Measurements from ENCODE around the gene TMOD2.
A peak's percentile ranks its signal among the peaks of the same experiment; 100 is the strongest.
"Not testable (repeated sequence)": the region's sequence is repeated elsewhere in the genome, so short reads cannot be mapped to it uniquely, and the experiment has no call there.

The TMOD2 gene

DNA sequence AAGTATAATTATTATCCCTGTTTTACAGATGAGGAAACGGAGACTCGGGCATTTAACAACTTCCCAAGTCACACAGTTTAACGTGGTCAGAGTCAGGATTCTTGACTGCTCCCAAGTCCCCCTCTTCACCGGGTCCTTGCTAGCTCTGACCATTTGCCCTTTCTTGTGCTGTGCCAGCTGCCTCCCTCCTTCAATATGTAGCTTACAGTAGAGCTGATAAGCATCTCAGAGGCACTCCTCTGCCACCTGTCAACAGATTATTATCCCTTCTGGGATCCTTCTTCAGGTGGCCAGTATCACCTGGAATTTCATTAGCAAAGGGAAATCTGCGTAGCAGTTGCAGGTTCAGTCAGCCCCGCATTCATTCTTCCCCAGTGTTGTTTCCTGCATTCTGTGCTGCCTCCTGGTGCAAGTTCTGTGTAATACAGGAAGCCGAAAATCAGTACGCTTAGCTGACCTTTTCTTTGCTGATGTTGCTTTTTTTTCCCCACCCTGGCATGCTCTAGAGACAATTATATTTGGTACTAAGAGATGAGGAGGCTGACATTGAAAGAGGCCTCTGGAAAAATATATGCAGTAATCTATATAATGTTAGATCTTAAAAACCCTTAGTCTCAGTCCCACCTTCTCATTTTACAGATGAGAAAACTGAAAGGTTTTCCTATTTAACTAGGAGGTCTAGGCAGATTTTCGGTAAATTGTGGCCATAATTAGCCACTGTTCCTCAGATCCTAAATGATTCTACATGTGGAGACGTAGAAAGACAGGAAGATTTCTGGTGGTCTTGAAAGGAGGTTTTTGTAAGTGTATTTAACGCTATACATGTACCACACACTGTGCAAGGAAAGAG is 24.8 kb downstream of the TMOD2 start:
- DNase-seq: peak; percentile 69

DNA sequence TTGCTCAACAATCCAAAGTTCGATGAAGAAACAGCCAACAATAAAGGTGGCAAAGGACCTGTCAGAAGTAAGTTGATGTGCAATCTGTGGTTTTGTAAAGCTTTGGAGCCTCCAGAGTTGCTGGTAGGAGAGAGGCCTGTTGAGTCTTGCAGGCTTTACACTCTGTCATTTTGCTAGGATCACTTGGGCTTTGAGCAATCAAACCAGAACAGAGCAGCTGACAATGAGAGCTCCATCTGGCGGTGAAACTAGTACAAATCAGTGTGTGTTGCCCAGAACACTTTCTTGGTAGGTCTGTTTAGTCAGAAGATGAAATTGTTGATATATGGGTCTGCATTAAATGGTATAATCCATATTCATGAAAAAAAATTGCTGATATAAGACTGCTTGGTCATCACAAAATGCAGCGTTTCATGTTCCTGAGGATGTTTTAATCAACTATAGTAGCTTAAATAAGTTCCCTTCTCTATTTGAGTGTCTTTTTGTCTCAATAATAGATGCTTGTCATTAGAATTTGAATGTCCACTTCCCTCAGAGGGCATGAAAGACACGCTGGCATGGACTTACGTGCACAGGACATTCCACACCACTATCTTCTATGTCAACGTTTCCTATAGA is 25.7 kb downstream of the TMOD2 start:
- DNase-seq: peak; percentile 77

DNA sequence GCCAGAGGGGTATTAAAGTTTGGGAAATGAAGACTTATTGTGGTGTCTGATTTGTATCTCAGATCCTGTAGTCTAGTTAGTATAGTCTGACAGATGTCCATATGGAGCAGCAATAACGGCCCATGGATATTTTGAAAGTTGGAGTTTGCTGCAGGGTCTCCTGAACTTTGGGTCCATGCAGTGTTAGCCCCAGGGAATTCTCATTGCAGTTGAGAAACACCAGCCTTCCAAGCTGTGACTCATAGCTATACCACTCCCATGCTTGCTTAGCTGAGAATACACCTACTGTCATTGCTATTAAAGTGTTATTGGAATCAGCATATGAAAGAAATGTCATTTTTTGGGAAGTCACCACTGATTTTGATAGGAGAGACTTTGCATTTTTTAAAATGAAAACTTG is 29.2 kb downstream of the TMOD2 start:
- DNase-seq: no peak

DNA sequence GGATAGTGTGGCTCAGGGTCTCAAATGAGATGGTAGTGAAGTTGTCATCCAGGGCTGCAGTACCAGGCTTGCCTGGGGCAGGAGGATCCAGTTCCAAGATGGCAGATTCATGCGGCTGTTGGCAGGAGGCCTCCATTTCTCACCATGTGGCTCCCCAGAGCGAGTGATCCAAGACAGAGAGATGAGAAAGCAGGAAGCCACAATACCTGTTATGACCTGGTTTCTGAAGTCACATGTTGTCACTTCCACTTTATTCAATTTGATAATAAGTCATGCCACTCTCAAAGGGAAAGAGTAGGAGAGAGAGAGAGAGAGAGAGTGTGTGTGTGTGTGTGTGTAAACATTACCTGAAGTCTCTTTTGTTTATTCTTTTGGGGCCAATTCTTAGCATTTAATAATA is 30.1 kb downstream of the TMOD2 start:
- DNase-seq: no peak

DNA sequence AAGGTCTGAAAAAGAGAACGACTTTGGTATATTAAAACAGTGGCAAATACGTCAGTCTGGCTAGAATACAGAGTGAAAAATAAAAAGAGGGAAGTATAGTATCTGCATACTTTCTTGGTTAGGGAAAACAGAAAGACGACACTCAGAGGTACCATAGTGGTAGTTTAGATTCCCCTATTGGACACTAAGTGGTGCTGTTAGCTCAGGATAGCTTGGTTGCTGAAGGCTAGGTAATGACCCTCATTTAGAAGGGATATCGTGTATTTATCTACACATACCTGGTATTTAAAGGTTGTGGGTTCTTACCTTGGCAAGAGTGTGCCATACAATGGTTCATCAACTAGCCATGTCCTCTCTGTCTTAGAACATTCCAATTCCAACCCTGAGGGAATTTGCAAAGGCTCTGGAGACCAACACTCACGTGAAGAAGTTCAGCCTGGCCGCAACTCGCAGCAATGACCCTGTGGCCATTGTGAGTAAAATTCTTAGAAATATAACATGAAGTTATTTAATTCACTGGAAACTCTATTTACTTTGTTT is 31.0 kb downstream of the TMOD2 start:
- no peak for DNase-seq

DNA sequence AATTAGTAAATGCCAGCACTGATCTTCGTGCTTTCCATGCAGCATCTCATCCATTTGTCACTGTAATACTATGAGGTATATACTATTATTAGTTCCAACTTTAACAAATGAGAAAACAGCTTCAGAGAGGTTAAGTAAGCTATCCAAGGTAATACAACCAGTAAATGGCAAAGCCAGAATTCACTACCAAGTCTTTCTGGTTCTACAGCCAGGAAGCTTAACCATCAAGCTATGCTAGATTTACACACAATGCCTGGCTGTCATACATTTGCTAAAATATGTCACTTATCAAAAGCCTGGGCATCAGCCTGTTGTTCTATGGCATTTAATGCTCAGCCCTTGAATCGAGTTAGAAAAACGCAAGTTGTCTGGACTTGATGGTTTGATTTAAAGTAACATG is 32.6 kb downstream of the TMOD2 start:
- no peak for DNase-seq

DNA sequence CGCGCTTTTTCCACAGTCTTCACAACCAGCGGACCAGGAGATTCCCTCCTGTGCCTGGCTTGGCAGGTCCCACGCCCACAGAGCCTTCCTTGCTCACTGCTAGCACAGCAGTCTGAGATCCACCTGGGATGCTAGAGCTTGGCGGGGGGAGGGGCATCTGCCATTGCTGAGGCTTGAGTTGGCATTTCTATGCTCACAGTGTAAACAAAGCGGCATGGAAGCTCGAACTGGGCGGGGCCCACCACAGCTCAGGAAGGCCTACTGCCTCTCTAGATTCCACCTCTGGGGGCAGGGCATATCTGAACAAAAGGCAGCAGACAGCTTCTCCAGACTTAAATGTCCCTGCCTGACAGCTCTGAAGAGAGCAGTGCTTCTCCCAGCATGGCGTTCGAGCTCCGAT is 35.7 kb downstream of the TMOD2 start:
- not testable (repeated sequence) for DNase-seq

DNA sequence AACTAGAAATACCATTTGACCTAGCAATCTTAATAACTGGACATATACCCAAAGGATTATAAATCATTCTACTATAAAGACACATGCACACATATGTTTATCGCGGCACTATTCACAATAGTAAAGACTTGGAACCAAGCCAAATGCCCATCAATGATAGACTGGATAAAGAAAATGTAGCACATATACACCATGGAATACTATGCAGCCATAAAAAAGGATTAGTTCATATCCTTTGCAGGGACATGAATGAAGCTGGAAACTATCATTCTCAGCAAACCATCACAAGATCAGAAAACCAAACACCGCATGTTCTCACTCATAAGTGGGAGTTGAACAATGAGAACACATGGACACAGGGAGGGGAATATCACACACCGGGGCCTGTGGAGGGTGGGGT is 41.1 kb downstream of the TMOD2 start:
- DNase-seq: not testable (repeated sequence)

DNA sequence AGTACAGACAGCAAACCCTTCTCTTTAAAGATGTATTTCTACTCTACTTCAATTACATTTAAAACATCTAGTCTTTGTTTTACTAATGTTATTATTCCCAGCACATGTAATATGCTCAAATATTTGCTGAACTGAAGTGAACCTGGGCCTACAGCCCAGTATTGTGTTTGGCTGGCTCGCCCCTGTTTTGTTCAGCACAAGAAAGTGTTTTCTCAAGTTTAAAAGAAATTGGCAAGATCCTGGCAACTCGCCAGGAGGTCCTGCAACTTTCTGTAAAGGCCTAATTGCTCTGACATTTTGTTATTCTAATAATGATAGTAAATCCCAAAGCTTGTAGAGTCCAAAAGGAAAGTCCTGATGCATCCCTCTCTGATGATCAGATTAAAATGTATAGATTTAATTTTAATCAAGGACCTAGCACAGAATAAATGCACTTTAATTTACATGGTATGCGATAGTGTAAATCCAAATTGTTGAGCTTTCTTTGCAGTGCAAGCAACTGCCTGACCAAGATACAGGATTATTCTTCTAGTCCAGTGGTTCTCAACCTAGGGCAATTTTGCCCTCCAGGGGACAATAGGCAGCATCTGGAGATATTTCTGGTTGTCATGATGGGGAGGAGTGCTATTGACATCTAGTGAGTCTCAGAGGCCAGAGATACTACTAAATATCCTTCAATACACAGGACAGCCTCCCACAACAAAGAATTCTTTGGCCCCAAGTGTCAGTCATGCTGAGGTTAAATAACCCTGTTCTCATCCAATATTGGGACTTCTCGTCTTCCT is 42.3 kb downstream of the TMOD2 start:
- no peak for DNase-seq

DNA sequence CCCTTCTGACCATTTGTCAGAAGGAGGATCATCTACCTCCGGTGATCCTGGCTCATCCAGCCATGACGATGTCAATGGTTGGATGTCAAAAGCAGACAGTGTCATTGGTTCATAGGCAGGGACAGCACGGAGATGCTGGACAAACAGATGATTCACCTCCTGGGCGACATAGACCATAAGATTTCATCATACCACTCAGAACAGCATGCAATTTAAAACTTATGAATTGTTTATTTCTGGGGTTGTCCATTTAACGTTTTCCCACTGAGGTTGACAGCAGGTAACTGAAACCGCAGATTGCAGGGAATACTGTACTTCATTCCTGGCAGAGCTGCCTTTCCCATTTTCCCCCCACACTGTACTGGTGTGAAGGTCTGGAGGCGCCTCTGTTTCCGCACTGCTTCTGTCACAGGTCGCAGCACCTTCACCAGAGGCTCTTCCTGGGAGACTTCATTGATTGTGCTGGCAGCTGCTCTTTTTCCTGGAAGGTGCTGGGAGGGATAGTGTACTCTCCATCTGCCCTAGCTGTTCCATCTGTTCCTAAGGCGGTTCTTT is 45.5 kb downstream of the TMOD2 start:
- DNase-seq: no peak

DNA sequence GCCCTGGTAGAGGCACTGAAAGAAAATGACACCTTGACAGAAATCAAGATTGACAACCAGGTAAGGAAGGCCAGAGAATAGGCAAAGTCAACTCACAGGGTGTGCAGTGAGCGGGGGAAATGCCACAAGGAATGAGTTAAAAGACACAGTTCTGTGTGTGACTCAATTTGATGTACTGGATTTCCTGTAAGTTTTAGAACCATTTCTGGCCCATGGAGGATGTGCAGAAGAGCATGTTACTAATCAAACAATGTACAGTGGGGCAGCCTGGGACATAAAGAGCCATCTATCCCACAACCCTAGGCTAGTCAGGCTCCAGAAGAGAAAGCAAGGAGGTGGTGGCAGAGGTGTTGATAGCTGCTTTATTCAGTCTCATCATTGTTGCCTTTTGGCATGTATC is 46.9 kb downstream of the TMOD2 start:
- no peak for DNase-seq

DNA sequence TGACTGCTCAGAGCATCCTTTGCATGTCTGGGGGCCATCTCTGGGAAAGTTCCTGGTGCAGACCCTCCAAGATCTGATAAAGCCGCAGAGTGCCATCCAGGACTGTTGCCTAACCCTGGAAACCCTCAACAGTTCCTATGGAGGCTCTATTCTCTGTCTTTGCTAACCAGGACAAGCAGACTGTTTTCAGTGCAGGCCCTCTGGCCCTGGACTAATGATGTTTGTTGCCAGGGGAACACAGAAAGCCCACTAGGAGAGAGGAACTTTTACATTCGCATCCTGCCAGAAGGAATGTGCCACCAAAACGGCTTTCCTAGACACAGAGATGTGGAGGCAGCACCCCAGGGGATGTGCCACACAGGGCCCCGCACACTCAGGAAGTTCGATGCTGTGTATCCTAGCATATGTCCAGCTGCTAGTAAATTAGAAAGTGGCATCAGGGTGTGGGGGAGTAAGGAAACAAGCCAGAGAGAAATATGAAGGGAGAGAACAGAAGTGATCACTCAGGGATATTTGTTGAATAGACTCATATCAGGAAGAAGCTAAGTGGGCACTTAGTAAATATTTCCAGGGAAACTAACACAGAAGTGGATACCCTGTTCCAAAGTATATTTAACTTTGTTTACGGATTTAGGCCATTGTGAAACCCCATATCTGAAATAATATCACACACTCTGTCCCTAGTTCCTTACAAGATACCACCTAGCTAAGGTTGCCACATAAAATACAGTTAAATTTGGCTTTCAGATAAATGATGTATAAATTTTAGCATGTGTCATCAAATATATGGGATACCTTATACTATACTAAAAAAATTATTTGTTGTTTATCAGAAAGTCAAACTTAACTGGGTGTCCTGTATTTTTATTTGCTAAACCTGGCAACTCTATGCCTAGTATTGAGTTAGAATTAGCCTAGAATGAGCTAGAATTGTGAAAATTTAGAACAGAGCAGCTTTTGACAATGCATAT is 48.2 kb downstream of the TMOD2 start:
- no peak for DNase-seq

DNA sequence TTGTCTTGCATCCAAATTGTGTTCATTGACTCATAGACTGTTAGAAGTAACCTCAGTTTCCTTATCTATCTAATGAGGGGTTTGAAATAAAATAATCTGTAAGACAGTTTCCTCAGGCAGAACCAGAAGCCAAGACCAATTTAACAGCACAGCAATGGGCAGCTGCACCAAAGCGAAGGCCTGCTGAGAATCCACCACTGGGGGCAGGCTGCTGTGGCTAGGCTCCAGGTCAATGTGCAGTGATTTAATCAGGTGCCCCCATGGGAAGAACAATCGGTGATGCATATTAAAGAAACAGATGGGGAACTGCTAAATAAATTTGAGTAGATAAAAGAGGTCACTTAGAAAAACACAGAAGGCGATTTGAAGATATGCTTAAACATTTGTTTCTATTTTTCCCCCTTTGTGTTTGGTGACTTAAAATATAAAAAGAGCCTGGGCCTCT is 50.0 kb downstream of the TMOD2 start:
- no peak for DNase-seq

DNA sequence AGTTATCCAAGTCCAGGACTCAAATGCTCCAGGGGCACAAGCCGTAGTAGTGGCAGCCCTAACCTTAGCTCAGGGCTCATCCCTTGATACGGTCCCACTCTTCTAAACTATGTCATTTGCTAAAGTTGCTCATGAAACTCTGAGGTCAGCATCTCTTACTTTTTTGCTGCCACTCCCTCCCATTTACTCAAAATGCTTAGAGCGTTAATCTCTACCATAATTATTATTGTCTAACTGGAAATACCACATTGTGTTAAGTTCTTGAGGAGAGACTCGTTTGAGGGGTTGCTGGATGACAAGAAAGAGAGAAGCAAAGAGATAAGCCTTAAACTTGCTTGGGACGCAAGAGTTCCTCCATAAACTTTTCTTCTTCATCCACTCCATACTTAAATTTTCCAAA is 51.2 kb downstream of the TMOD2 start:
- DNase-seq: no peak

DNA sequence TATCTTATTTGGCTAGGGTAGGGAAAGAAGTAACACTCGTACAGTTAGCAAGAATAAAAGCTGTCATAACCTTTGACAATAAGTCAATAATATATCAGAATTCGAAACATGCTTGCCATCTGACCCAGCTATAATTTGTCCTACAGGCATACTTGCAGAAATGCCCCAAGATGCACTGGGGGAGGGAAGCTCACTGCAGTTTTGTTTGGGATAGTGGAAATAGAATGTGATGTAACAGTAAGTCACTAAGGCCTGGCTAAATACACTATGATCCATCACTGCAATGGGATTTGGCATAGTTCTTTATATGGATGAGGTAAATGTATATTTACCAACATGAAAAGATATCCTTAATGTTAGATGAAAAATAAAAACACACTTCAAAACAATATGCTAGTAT is 52.6 kb downstream of the TMOD2 start:
- DNase-seq: no peak

DNA sequence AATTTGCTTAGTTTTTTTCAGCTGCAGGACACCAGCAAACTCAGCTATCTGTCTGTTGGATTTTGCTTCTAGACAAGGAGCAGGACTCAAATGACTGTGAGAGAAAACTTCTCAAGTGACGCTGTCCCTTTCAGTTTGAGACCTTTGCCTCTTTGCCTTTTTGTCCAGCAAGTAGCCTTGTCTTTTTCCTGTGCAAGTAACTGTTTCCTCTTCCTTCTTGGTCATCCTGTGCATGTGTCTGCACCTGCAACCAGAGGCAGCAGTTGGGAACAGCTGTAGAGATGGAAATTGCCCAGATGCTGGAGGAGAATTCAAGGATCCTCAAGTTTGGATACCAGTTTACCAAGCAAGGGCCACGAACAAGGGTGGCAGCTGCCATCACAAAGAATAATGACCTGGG is 54.7 kb downstream of the TMOD2 start:
- no peak for DNase-seq

DNA sequence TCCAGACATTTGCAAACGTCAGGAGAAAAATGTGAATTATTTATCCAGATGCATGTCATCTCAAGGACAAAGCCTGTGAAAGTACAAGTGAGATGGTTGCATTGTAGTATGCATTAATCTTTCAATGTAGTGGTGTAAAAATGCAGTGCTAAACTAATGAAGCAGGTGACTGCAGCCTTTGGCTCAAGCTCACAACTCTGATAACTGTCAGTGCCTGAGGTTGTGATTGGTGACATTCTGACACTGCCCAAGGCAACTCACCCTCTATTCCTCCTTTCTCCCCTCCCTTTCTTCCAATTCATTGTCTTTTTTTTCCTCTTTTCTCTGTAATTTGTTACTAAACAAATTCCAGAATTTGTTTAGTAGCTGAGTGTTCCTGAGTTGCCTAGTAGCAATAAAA is 58.1 kb downstream of the TMOD2 start:
- DNase-seq: no peak

DNA sequence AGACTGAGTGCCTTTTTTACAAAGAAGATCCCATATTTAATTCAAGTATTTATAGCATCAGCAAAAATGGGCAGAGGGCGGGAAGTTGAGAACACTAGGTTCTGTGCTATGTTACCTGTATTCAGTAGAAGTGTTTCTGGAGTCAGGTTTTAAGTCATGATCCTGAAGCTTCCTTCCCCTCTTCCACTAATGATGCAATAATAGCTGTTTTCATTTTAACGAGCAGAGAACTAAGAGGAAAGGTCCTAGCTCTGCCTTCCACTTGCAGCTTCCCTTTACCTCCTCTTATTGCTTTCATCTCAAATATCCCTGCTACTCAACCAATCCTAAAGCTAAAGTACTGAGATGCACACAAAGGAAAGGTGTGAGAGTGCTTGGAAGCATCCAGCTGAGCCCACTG is 61.2 kb downstream of the TMOD2 start:
- no peak for DNase-seq

DNA sequence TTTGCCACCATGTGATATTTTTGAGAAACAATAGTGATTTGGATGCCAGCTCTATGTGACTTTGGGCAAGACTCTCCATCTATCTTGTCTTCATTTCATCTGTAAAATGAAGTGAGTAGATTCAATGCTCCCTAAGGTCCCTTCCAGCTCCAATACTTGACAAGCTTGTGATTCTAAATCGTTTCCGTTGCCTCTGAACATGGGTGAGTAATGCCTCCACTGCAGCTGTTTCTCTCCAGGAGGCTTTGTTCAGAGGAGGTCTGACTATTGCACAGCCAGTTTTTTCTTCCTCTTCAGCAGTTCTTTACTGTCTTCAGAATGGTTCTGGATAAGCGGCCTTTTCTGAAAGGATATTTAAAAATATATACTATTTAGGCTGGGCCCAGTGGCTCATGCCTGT is 63.2 kb downstream of the TMOD2 start:
- DNase-seq: no peak

DNA sequence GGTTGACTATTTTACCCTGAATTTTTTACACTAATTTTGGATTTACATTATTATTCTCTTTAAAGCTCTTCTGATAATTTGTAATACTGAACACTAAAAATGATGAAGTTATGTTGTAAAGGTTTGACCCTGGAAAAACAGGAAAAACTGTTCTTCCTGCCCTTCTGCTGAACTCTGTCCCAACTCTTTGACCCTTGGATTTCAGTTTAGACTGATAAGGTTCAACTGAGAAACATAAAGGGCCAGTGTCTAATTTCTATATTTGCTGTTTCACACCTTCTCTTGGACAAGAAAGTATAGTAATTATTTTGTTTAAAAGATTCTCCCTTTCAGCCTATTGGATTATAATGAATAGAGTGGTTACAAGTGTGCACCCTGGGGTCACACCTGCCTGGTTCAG is 65.2 kb downstream of the TMOD2 start:
- no peak for DNase-seq

DNA sequence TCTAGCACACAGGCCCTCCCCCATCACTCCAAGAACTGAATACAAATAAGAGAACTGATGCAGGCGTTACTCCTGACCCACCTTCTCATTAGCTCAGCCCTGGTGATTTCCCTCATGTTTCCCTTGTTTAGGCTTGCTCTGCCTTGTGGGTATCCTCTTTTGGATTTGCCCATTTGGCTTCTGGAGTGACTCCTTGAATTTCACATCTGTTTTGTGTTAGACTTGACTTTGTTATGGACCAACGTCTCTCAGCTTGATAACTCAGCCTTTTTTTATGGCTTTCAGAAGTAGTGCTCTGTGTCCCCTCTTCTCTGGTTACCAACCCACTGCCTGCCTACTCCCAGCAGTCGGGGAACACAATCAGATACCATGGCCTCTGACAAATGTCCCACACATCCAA is 66.8 kb downstream of the TMOD2 start:
- no peak for DNase-seq

DNA sequence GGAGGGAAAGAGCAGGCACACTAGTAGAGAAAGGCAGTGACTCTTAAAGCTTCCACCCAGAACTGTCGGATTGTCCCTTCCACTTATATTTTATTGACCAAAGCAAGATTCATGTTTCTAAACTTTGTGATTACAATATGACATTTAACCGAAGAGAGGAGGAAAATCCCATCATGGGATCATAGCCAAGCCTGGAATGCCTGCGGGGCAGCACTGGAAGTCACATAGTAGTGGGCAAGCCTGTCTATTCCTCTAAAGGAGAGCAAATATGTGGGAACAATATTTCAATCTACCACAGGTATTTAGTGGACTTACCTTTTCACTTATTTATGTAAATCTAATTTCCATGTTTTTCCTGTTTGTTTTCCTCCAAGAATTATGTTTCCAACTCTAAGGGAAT is 74.3 kb downstream of the TMOD2 start:
- no peak for DNase-seq

Data from CD4-positive, alpha-beta T cell treated with Interleukin-17A for 1 hour (primary cell).